Kidney (tissue), 14 donors: ENCODE results near the gene NGF. TPM values are rescaled to one million over a fixed set of nuclear protein-coding genes. Genes with fewer than 3 reads are reported as not detected.

Source experiments
- DNase-seq, 5 donors: peaks; one replicate each; pipeline ENCODE4 v3.0.0-alpha.2; 2013 to 2020
- FAIRE-seq: peaks from 2 replicates; lab custom pipeline; 2012; peaks lifted over from hg19 to GRCh38; lab: Jason Lieb, UNC
- H3K27ac ChIP-seq, 2 donors: one replicate each; pipeline ENCODE4 v1.7.0; 2013; ENCODE audit warnings: low read depth in 2 of 2, low read length in 2 of 2, inconsistent platforms in 1 of 2
- H3K27me3 ChIP-seq: one replicate; pipeline ENCODE4 v1.7.1; 2013; ENCODE audit warnings: low read length, inconsistent platforms; ENCODE audit not compliant: control insufficient read depth, insufficient read depth
- H3K36me3 ChIP-seq, 3 donors: one replicate each; pipeline versions ENCODE4 v1.7.0 to v1.7.1; 2013; ENCODE audit warnings: low read length in 3 of 3, control low read depth in 1 of 3, inconsistent platforms in 1 of 3; ENCODE audit not compliant: insufficient read depth in 3 of 3, control insufficient read depth in 2 of 3
- H3K4me1 ChIP-seq, 3 donors: one replicate each; pipeline versions ENCODE4 v1.7.0 to v1.7.1; 2013; ENCODE audit warnings: low read length in 3 of 3, inconsistent platforms in 1 of 3, low read depth in 1 of 3; ENCODE audit not compliant: control insufficient read depth in 2 of 3, insufficient read depth in 2 of 3
- H3K4me3 ChIP-seq, 3 donors: one replicate each; pipeline versions ENCODE4 v1.7.0 to v1.8.1; 2013; ENCODE audit warnings: low read length in 3 of 3, control low read depth in 1 of 3, inconsistent platforms in 1 of 3
- H3K9ac ChIP-seq, 3 donors: one replicate each; pipeline versions ENCODE4 v1.7.0 to v1.7.1; 2013; ENCODE audit warnings: low read length in 3 of 3, control low read depth in 1 of 3, inconsistent platforms in 1 of 3
- H3K9me3 ChIP-seq, 3 donors: one replicate each; pipeline versions ENCODE4 v1.7.0 to v1.7.1; 2013; ENCODE audit warnings: low read length in 3 of 3, control low read depth in 1 of 3, inconsistent platforms in 1 of 3; ENCODE audit not compliant: control insufficient read depth in 2 of 3, insufficient read depth in 1 of 3
- intact Hi-C: fragments of 100-400 bp; cut with DNase I; formaldehyde crosslinking; loops from one replicate; pipeline ENCODE4 v1.11.1; 2022
- polyA plus RNA-seq: library from polyadenylated mRNA; stranded (reverse); fragments of 350-450 nt; fragmentation: Illumina TruSeq; extraction: RNeasy Lipid Tissue Mini Kit (QIAGEN cat#74804); gene quantifications from one replicate; pipeline ENCODE4 v1.2.3, GENCODE V29; 2014; ENCODE audit warnings: low read depth, low replicate concordance; ENCODE audit not compliant: insufficient read depth
- total RNA-seq: library from RNA; stranded (reverse); fragmentation: NEBNext Ultra II Directional; extraction: Animal tissue kit (Norgen Biotek cat#: 25700); gene quantifications from one replicate; pipeline ENCODE4 v1.2.1, GENCODE V29; 2021
- TF ChIP-seq, protein P1 (sequence below): IDR thresholded peaks from 3 replicates; pipeline ENCODE4 v1.5.1; 2012; ENCODE audit warnings: mild to moderate bottlenecking, moderate library complexity, borderline replicate concordance; ENCODE audit not compliant: insufficient read depth; ENCODE audit errors: extremely low read depth
- donor health status: control.
- donor health status: control.
- donor health status: control.
- donor health status: control.
- donor health status: control.
- donor health status: DM: yes; HTN: yes; CAD: no.
- donor health status: Normal renal cell carcinoma (clear cell type).

The NGF gene
- total and polyA plus RNA-seq, 2 donors from 2014 or later: 1.2 to 6.0 TPM

DNA sequence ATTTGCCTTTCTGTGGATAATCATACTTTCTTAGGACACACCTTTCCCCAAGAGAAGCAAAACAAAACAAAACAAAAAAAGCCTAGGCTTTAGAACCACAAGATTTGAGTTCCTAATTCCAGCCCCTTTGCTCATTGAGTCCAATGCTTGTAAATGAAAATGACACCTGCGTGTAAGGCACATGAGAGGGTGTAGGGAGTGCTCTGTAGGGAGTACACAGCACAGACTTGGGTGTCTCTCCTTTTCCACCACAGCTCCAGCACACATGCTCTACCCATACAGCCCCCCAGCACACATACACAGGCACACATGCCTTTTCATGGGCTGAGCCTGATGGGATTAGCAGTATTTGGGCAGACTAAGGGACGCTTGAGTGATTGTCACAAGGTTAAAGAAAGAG is 9.2 kb upstream of the NGF start:
- no peaks in the 10 kb centered on the region for H3K4me1 ChIP-seq
- intact Hi-C loops: no loop called here
- H3K36me3 ChIP-seq: no peaks in the 10 kb centered on the region
- H3K27ac ChIP-seq: no peak overlapping the region
- no peak overlapping the region for H3K9ac ChIP-seq
- no peaks in the 10 kb centered on the region for H3K9me3 ChIP-seq
- TF ChIP-seq, protein P1, sequence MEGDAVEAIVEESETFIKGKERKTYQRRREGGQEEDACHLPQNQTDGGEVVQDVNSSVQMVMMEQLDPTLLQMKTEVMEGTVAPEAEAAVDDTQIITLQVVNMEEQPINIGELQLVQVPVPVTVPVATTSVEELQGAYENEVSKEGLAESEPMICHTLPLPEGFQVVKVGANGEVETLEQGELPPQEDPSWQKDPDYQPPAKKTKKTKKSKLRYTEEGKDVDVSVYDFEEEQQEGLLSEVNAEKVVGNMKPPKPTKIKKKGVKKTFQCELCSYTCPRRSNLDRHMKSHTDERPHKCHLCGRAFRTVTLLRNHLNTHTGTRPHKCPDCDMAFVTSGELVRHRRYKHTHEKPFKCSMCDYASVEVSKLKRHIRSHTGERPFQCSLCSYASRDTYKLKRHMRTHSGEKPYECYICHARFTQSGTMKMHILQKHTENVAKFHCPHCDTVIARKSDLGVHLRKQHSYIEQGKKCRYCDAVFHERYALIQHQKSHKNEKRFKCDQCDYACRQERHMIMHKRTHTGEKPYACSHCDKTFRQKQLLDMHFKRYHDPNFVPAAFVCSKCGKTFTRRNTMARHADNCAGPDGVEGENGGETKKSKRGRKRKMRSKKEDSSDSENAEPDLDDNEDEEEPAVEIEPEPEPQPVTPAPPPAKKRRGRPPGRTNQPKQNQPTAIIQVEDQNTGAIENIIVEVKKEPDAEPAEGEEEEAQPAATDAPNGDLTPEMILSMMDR: no peak
- DNase-seq (no peak), FAIRE-seq (no peak)
- H3K4me3 ChIP-seq: no peak overlapping the region
- H3K27me3 ChIP-seq: no peaks in the 10 kb centered on the region

GRCh38 chr1:115343200-115343737 is 5.2 kb upstream of the NGF start:
- Histone ChIP-seq H3K4me3 (no peak overlapping the region), H3K36me3 (no peaks in the 10 kb centered on the region), H3K27me3 (no peaks in the 10 kb centered on the region), H3K27ac (no peak overlapping the region), H3K9me3 (no peaks in the 10 kb centered on the region), H3K4me1 (no peaks in the 10 kb centered on the region), H3K9ac (no peak overlapping the region)
- FAIRE-seq (no peak), DNase-seq (no peak)
- intact Hi-C loops: no loop called here
- TF ChIP-seq, protein P1: no peak

- Histone ChIP-seq H3K9me3 (no peaks in the 10 kb centered on the region), H3K27me3 (no peaks in the 10 kb centered on the region), H3K36me3 (no peaks in the 10 kb centered on the region), H3K4me1 (no peaks in the 10 kb centered on the region), H3K9ac (no peak overlapping the region), H3K4me3 (no peak overlapping the region), H3K27ac (no peak overlapping the region)
- FAIRE-seq (no peak), DNase-seq (no peak)
- intact Hi-C loops: no loop called here
- TF ChIP-seq, protein P1: no peak
Observed at GRCh38 chr1:115341948-115342347, 3.9 kb upstream of the NGF start.

GRCh38 chr1:115340879-115341278 is 2.8 kb upstream of the NGF start:
- FAIRE-seq (no peak), DNase-seq (no peak)
- Histone ChIP-seq H3K4me1 (no peaks in the 10 kb centered on the region), H3K36me3 (no peaks in the 10 kb centered on the region), H3K9me3 (no peaks in the 10 kb centered on the region), H3K9ac (no peak overlapping the region), H3K27ac (no peak overlapping the region), H3K4me3 (no peak overlapping the region), H3K27me3 (no peaks in the 10 kb centered on the region)
- intact Hi-C loops: no loop called here
- TF ChIP-seq, protein P1: no peak
